ENCODE data around the gene CYP2S1.
A peak's percentile ranks its signal among the peaks of the same experiment; 100 is the strongest.
"Not testable (repeated sequence)": the region's sequence is repeated elsewhere in the genome, so short reads cannot be mapped to it uniquely, and the experiment has no call there.

CYP2S1 gene

DNA sequence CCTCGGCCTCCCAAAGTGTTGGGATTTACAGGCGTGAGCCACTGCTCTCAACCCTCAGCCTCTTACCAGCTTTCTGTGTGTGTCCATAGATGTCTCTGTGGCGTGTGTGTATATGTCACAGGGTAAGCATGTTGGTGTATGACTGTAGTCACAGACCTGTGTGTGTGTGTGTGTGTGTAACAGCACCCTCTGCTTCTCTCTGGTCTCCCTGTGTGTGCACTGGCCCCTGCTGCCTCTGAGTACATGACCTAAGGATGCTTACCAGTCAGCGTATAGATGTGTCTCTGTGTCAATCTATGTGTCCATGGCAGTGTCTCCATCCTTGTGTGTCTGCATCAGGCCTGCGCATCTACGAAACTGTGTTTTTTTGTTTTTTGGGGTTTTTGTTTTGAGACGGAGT, 31.6 kb downstream of the CYP2S1 start:
- no peak overlapping the region for H3K4me3 ChIP-seq (ENCODE audit: low read depth, low read length)

DNA sequence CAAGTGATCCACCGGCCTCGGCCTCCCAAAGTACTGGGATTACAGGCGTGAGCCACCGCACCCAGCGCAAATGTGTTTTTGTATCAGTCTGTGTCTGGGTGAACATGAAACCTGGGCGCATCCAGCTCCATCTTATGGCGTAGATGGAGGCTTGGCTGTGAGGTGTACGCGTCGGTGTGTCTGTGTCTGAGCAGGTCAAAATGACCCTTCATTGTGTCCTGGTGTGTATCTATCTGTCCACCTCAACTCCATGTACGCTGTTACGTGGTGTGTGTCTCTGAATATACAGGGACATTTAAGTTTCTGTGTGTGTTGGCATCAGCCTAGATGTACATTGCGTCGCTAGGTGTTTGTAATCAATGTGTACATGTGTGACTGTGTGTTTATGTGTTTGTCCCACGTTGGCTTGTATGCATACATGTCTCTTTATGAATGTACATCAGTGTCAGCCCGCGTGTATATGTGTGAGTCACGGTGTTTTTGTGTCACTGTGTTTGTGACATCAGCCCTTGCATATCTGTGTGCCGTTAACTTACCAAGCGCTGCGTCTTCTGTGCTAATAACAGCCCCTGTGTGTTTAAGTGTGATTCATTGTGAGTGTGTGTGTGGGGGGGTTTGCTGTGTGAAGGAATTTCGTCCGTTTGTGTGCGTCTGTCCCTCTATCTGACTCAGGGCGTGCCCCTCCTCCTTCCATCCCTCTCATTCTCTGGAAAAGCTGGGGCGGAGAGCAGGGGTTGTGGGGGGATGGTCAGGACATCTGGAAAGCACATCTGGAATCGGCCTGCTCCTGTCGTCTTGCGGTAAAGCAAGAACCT, 32.4 kb downstream of the CYP2S1 start:
- H3K4me3 ChIP-seq (ENCODE audit: low read depth, low read length), result peak overlapping the region; percentile 17

DNA sequence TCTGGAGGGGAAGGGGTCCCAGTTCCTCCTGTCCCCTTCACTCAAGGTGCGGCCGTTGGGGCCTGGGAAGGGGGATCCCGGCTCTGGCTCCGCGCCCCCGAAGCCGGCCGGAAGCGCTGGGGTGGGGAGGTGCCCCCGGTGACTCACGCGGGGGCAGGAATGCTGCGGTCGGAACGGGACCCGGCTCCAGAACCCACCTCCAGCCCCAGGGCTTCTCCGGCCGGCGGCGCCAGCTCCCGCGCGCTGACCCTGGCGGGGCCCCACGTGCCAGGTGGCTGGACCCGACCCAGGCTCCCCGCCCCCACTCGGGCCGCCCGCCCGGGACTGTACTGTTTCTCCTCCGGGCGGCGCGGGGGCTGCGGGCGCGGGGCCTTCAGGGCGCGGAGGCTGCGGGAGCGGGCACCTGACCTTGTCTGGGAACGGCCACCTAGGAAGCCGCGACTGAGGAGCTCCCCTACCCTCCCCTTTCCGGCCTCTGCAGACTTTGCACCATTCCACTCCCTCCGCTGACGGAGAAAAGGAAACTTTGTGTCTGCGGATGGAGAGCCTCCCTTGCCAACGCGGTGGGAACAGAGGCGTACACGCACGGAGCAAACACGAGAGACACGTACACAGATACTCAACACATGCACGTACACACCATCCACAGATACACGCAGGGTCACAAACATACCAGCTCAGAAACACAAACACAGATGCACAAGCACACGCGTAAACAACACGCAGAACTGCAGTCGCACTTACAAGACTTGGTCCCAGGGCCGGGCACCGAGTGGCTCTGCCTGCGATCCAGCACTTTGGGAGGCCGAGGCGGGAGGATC, 33.2 kb downstream of the CYP2S1 start:
- H3K4me3 ChIP-seq (ENCODE audit: low read depth, low read length), result peak overlapping the region; percentile 34

DNA sequence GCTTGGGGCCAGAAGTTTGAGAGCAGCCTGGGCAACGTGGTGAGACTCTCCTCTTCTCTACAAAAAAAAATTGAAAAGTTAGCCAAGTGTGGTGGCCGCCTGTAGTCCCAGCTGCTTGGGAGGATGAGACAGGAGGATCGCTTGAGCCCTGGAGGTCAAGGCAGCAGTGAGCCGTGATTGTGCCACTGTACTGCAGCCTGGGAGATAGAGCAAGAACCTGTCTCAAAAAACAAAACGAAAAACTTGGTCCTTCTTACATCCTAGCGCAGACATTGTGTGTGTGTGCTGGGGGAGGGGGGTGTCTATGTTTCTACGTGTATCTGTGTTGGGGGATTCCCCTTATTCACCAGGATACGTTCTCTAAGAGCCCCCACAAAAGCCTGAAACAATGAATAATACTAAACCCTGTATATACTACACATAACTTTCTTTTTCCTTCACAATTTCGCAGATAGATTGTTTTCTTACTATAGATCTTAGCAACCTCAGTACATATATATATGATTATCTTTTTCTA, 33.9 kb downstream of the CYP2S1 start:
- no peak overlapping the region for H3K4me3 ChIP-seq (ENCODE audit: low read depth, low read length)

DNA sequence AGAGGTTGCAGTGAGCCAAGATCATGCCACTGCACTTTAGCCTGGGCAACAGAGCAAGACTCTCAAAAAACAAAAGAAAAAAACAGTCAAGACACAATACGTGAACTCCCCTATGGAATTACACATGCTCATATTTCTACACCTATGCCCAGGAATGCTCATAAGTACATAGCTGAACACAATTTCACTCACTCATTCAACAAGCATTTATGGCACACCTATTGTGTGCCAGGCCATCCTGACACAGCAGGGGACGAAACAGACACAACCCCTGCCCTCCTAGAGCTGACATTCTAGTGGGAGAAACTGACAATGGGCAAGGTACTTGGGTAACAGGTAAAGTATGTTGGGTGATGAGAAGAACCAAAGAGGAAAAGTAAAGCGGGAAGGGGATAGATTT, 35.5 kb downstream of the CYP2S1 start:
- H3K4me3 ChIP-seq (ENCODE audit: low read depth, low read length), result no peak overlapping the region

DNA sequence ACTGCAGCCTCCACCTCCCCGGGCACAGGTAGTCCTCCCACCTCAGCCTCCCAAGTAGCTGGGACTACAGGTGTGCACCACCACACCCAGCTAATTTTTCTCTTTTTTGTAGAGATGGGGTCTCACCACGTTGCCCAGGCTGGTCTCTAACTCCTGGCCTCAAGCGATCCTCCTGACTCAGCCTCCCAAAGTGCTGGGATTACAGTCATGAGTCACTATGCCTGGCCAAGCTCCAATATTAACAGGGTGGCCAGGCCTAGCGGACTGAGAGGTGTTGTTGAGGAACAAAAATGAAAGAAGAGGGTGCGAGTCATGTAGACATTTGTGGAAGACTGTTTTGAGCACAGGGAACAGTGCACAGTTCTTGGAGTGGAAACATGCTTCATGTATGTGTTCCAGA, 36.3 kb downstream of the CYP2S1 start:
- H3K4me3 ChIP-seq (ENCODE audit: low read depth, low read length), result not testable (repeated sequence)

DNA sequence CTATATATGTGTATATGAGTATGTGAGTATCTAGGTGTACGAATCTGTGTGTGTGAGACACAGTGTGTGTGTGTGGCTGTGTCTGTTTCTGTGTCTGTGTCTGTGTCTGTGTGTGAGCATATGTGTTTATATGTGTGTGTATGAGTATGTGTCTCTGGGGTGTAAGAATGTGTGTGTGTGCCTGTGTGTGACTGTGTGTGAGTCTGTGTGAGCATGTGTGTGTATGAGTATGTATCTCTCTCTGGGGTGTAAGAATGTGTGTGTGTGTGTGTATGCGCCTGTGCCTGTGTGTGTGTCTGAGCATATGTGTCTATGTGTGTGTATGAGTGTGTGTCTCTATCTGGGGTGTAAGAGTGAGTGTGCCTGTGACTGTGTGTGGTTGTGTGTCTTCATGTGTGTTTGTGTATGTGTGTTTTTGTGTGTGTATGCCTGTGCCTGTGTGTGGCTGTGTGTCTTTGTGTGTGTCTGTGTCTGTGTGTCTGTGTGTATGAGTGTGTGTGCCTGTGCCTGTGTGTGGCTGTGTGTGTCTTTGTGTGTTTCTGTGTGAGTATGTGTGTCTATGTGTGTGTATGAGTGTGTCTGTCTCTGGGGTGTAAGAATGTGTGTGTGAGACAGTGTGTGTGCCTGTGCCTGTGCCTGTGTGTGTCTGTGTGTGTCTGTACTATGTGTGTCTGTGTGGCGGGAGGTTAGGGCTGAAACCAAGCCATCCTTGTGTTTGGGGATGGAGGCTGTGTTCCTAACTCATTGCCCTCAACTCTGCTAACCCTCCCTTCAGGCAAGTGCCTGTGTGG, 37.2 kb downstream of the CYP2S1 start:
- H3K4me3 ChIP-seq (ENCODE audit: low read depth, low read length), result no peak overlapping the region

DNA sequence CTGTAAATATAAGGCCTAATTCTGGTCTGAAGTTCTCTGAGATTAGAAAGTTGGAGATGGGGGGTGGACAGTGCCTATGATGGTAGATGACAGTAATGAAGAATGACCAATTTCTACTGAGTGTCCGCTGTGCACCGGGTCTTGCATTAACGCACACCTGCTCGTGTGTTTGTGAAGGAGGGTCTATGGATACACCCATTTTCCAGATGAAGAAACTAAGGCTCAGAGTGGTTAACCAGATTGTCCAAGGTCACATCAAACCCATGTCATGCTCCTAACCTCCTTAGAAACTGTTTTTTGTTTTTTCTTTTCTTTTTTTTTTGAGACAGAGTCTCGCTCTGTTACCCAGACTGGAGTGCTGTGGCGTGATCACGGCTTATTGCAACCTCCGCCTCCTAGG, 39.7 kb downstream of the CYP2S1 start:
- no peak overlapping the region for H3K4me3 ChIP-seq (ENCODE audit: low read depth, low read length)

DNA sequence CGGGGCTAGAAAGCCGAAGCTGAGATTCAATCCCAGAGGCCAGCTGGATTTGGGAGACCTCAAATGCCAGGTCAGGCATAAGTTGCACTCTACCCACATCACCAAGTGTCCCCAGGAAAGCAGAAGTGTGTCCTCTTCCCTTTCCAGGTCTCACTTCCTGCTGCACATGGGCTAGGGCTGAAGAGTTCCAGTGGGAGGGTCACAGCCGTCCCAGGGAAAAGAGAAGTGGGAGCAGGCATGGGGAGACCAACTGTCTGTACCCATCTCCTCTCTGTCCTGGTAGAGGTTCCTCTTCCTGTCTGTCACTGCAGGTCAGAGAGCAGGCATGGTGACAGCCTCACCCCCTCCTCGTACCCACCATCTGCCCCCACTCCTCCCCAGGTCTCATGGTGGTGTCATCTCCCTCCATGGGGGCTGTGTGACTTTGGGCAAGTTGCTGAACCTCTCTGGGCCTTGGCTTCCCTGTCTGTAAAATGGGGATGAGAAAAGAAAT, 40.8 kb downstream of the CYP2S1 start:
- no peak overlapping the region for H3K4me3 ChIP-seq (ENCODE audit: low read depth, low read length)

DNA sequence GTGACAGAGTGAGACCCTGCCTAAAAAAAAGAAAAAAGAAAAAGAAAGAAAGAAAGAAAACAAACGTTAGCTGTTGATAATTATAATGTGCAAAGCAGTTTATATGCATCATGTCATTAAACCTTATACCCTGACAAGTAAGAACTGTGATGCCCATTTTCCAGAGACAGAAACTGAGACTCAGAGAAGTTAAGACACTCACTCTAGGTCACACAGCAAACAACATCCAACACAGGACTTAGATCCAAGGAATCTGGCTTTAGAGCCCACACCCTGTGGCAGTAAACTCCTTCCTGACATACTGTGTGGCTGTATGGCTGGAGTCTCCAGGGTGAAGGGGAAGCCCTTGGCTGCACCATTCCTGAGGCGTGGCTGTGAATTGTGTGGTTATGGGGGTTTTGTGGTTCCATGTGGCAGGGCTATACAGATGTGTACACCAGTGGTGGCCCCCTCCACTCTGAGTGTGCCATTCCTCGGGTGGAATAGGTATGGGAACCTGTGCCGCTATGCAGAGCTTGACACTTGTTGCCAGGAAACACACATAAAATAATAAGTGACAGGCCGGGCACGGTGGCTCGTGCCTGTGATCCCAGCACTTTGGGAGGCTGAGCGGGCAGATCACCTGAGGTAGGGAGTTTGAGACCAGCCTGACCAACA, 41.6 kb downstream of the CYP2S1 start:
- H3K4me3 ChIP-seq (ENCODE audit: low read depth, low read length), result no peak overlapping the region

DNA sequence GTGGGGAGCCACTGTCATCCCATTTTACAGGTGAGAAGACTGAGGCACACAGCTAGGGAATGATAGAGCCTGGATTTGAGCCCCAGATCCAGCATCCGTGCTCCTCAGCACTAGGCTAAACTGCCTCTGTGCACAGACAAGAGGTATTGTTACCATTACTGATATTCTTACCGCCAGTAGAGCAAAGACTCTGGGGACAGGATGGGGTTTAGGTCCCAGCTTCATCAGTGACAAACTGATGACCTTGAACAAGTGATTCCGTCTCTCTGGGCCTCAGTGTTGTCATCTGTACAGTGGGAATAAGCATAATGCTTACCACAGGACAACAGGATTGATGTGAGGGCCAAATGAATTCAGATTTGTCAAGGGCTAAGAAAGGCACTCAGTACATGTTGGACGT, 42.5 kb downstream of the CYP2S1 start:
- no peak overlapping the region for H3K4me3 ChIP-seq (ENCODE audit: low read depth, low read length)

DNA sequence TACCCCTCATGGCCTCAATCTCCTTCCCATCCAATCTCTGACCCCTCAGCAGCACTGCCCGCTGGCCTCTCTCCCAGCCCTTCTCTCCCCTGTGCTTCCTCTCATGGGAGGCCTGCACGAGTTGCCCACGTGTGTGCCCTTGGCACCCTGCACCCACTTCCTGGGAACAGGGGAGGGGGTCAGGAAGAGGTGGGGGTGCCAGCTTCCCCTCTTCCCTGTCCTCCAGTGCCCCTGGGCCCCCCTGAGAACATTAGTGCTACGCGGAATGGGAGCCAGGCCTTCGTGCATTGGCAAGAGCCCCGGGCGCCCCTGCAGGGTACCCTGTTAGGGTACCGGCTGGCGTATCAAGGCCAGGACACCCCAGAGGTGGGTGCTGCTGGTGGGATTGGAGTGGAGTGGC, 45.2 kb downstream of the CYP2S1 start:
- H3K4me3 ChIP-seq (ENCODE audit: low read depth, low read length), result no peak overlapping the region

DNA sequence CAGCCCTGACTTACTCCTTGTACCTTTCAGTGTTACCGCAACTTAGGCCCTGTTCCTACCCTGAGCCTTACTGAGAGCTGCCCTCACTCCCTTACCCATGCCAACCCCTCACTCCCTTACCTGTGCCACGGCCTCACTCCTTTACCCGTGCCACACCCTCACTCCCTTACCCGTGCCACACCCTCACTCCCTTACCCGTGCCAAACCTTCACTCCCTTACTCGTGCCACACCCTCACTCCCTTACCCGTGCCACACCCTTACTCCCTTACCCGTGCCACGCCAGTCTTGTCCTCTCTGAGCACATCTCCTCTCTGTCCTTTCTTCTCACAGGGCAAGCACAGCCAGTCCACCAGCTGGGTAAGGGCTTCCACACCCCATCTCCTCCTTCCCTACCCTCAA, 46.3 kb downstream of the CYP2S1 start:
- no peak overlapping the region for H3K4me3 ChIP-seq (ENCODE audit: low read depth, low read length)

DNA sequence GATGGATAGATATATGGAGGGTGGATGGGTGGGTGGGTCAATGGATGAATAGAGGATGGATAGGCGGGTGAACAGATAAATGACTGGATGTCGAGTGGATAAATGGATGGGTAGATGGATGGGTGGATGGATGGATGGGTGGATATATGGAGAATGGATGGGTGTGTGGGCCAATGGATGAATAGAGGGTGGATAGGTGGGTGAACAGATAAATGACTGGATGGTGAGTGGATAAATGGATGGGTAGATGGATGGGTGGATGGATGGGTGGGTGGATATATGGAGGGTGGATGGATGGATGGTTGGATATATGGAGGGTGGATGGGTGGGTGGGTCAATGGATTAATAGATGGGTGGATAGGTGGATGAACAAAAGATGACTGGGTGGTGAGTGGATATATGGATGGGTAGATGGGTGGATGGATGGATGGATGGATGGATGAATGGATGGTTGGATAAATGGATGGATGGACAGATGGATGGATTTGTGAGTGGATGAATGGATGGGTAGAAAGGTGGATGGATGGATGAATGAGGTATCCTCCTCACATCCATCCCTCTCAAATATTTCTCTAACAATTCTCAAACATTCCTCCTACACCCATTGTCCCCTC, 47.0 kb downstream of the CYP2S1 start:
- no peak overlapping the region for H3K4me3 ChIP-seq (ENCODE audit: low read depth, low read length)

DNA sequence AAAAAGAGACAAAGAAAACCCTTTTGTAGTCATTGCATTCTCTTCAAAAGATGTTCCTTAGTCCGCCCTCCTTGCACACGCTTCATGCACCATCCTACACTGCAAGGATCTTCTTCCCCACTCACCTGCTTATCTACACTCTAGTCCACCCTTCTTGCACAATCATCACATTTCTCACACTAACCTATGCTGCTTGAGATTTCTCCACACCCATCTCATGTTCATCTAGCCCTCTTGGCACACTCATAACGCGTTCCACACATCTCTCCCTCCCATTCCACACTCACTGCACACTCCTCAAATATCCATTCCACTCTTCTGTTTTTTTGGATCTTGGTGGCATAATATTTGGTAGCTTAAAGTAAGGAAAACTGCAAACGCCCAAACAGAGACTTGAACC, 48.8 kb downstream of the CYP2S1 start:
- H3K4me3 ChIP-seq (ENCODE audit: low read depth, low read length), result no peak overlapping the region

DNA sequence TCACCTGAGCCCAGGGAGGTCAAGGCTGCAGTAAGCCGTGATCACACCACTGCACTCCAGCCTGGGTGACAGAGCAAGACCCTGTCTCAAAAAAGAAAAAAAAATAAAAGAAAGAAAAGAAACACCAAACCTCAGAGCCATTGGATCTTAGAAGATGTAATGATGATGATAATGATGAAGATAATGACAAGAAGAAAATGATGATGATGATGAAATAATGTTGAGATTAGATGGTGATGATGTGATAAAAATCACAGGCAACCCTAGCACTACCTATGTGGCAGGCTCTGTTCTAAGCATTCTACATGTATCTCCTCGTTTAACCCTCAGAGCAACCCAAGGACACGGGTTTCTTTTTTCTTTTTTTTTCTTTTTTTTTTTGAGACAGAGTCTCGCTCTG, 51.1 kb downstream of the CYP2S1 start:
- no peak overlapping the region for H3K4me3 ChIP-seq (ENCODE audit: low read depth, low read length)

DNA sequence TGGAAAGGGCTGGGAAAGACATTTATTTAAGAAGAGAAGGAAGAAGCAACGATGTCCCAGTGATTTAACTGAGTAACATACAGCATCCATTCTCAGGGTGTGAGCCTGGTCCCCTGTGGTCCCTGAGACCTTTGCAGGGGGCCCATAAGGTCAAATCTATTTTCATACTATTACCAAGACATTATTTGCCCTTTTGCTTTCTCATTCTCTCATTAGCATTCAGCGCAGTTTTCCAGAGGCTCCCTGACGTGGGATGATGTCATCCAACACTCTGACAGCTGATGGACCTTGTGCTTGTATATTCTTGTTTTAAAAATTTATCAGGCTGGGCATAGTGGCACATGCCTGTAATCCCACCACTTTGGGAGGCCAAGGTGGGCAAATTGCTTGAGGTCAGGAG, 52.8 kb downstream of the CYP2S1 start:
- H3K4me3 ChIP-seq (ENCODE audit: low read depth, low read length), result no peak overlapping the region

DNA sequence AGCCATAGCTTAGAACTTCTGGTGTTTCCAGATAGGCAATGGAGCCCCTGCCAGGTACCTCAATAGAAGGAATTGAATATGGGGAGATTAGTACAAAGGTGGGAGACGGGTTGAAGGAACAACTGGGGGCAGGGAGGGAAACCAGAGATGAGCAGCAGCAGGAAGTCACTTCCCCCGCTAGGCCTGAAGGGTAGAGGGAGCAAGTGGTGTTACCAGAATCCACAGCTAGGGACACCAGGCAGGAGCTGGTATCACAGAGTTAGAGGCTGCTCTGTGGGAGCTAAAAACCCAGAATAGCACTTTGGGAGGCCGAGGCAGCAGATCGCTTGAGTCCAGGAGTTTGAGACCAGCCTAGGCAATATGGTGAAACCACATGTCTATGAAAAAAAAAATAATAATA, 55.9 kb downstream of the CYP2S1 start:
- no peak overlapping the region for H3K4me3 ChIP-seq (ENCODE audit: low read depth, low read length)

DNA sequence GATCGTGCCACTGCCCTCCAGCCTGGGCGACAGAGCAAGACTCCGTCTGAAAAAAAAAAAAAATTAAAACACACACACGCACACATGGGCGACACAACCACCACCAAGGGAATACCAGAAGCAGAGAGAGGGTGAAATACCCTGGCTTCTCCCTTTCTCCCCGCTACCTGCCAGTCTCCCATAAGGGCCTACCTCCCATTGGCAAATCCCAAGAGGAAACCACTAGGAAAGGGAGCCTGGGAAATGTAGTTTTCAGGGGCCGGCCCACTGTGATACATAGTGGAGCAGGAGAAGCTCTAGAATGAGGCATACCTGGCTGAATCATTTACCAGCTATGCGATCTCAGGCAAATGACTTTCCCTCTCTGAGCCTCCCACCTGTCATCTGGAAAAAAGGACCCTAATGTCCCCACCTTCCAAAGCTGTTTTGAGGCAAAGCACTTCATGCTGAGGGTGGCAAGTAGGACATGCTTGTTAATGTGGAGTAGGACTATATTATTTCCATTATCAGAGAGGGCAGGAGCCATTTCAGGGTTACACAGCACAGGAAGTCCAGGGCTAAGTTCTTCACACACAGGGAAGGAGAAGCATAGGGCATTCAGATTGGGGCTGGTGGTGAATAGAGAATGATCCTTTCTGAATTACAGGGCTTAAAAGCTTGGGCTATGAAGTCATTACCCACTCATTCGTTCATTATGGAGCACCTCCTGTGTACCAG, 56.8 kb downstream of the CYP2S1 start:
- no peak overlapping the region for H3K4me3 ChIP-seq (ENCODE audit: low read depth, low read length)

DNA sequence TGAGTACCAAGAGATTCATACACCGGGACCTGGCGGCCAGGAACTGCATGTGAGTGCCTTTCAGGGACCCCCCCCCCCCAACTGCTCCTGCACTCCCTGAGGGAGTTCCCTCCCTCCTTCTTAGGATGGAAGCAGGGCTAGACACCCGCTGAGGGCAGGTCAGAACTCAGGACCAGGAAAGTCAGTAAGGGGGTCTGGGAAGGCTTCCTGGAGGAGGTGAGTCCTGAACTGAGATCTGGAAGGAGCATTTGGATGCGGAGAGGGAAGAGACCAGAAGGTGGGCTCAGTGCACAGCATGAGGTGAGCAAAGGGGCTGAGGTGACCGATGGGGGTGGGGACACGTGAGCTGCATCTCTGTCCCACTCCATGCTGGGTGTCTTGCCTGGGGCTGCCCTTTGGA, 60.6 kb downstream of the CYP2S1 start:
- H3K4me3 ChIP-seq (ENCODE audit: low read depth, low read length), result no peak overlapping the region

Data from iPS-11a (cell line).